RWPE1 (cell line): ENCODE results near the gene TMEM50B.

ENCODE experiments used
- CTCF ChIA-PET: fragments of 350-600 bp; sonication (Branson Sonifier 250); formaldehyde crosslinking; extraction: SDS; loops from one replicate; lab custom pipeline; 2021; lab: Yijun Ruan, JAX
- POLR2A ChIA-PET: fragments of 400-600 bp; formaldehyde crosslinking; extraction: SDS; loops from one replicate; lab custom pipeline; 2020; ENCODE audit warnings: antibody characterized with exemption; ENCODE audit not compliant: low non-redundant PET; lab: Yijun Ruan, JAX
- DNase-seq: peaks from one replicate; pipeline ENCODE4 v3.0.0; 2012; ENCODE audit warnings: low spot score
- H3K27ac ChIP-seq: fragments of 450-650 bp; 2 replicates; pipeline ENCODE4 v1.5.1; 2017
- CTCF ChIP-seq: fragments of 450-650 bp; conservative IDR thresholded peaks from 2 replicates; pipeline ENCODE4 v1.5.1; 2017; ENCODE audit warnings: low read depth, mild to moderate bottlenecking

Gene TMEM50B

GRCh38 chr21:33403128-33403785, 76.5 kb downstream of the TMEM50B start, which contains the start of gene IFNGR2:
IFNGR2 (plus strand) TSS chr21:33403413; CDS start chr21:33403544, 131 bp downstream.
- no peak for TF ChIP-seq CTCF
- peak; percentile 38 for DNase-seq
- ChIA-PET POLR2A (no interaction called here), CTCF (interaction anchor here (0.8 to 1.5 kb wide), 2 partner anchors 9 to 42 kb away, joined by 3 to 7 read pairs; no protein-coding TSS in a partner anchor)
- peak within 1 kb of the TSS; percentile 96 for H3K27ac ChIP-seq

- TF ChIP-seq CTCF, result no peak
- CTCF ChIA-PET, result interaction anchor here (1.5 kb wide), 1 partner anchor 41 kb away, joined by 7 read pairs; no protein-coding TSS in a partner anchor
- DNase-seq, result peak; percentile 45
- H3K27ac ChIP-seq, result peak overlapping the region; percentile 96
- POLR2A ChIA-PET, result no interaction called here
These were observed 77.5 kb downstream of the TMEM50B start for GRCh38 chr21:33402001-33402979.

DNA sequence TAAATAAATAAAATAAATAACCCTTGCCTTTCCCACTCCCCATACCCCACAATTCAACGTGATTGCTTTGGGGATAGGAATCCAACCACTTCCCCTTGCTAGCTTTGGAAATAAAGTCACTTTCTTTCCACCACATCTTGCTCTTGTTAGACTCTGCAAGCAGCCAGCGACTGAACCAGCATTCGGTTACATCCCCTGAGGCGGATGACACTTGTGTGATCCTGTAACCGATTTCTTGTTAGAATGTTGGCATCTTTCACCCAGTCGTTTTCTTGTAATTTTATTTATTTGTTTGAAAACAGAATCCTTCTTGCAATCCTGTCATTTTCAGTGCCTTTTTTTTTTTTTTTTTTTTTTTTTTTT, 78.2 kb downstream of the TMEM50B start:
- peak overlapping the region; percentile 96 for H3K27ac ChIP-seq
- ChIA-PET CTCF (interaction anchor here (1.5 kb wide), 1 partner anchor 41 kb away, joined by 7 read pairs; no protein-coding TSS in a partner anchor), POLR2A (no interaction called here)
- no peak for DNase-seq
- TF ChIP-seq CTCF, result no peak
